ENCODE results near the gene OR10A4. TPM values are rescaled to one million over a fixed set of nuclear protein-coding genes. Genes with fewer than 3 reads are reported as not detected.
"Not testable (repeated sequence)": the region's sequence is repeated elsewhere in the genome, so short reads cannot be mapped to it uniquely, and the experiment has no call there.

Gene OR10A4
- total RNA-seq, 2 experiments from 2014 or later, result not detected

- POLR2A ChIA-PET, H3K4me3 Mint-ChIP-seq, CTCF ChIA-PET: not testable (repeated sequence)
Observed at GRCh38 chr11:6904804-6905203, 28.4 kb downstream of the OR10A4 start.

GRCh38 chr11:6911378-6911777, 35.0 kb downstream of the OR10A4 start:
- Mint-ChIP-seq H3K4me3 (no peak overlapping the region), H3K27ac (no peak overlapping the region), H3K9me3 (ENCODE audit: insufficient read depth) (no peaks in the 10 kb centered on the region), H3K27me3 (ENCODE audit: low read depth) (no peaks in the 10 kb centered on the region), H3K36me3 (ENCODE audit: low read depth) (no peaks in the 10 kb centered on the region), H3K4me1 (ENCODE audit: low read depth) (no peaks in the 10 kb centered on the region)
- DNase-seq (no peak), ATAC-seq (no peak)
- ChIA-PET CTCF (no interaction called here), POLR2A (no interaction called here)

More at GRCh38 chr11:6904804-6905203, 28.4 kb downstream of the OR10A4 start:
- not testable (repeated sequence) for H3K4me1 Mint-ChIP-seq (ENCODE audit: low read depth); H3K27me3 Mint-ChIP-seq (ENCODE audit: low read depth); H3K36me3 Mint-ChIP-seq (ENCODE audit: low read depth); ATAC-seq; H3K9me3 Mint-ChIP-seq (ENCODE audit: insufficient read depth); DNase-seq; H3K27ac Mint-ChIP-seq

GRCh38 chr11:6911948-6912347, 35.5 kb downstream of the OR10A4 start:
- H3K27ac Mint-ChIP-seq, result no peak overlapping the region
- ATAC-seq, result no peak
- ChIA-PET CTCF (no interaction called here), POLR2A (no interaction called here)
- H3K4me1 Mint-ChIP-seq (ENCODE audit: low read depth), result no peaks in the 10 kb centered on the region
- no peaks in the 10 kb centered on the region for H3K27me3 Mint-ChIP-seq (ENCODE audit: low read depth)
- no peaks in the 10 kb centered on the region for H3K9me3 Mint-ChIP-seq (ENCODE audit: insufficient read depth)
- no peak for DNase-seq
- no peak overlapping the region for H3K4me3 Mint-ChIP-seq
- no peaks in the 10 kb centered on the region for H3K36me3 Mint-ChIP-seq (ENCODE audit: low read depth)

- DNase-seq, result no peak
- ChIA-PET POLR2A (no interaction called here), CTCF (no interaction called here)
- Mint-ChIP-seq H3K27ac (no peak overlapping the region), H3K27me3 (ENCODE audit: low read depth) (peaks cover 7% of the 10 kb centered on the region), H3K36me3 (ENCODE audit: low read depth) (no peaks in the 10 kb centered on the region), H3K4me3 (no peak overlapping the region), H3K9me3 (ENCODE audit: insufficient read depth) (no peaks in the 10 kb centered on the region), H3K4me1 (ENCODE audit: low read depth) (no peaks in the 10 kb centered on the region)
- no peak for ATAC-seq
Observed at GRCh38 chr11:6919698-6920097, 43.3 kb downstream of the OR10A4 start.

GRCh38 chr11:6920702-6921101, 44.3 kb downstream of the OR10A4 start, which contains the start of gene OR2D3:
TSS of gene OR2D3 (plus strand) at chr11:6921002. CDS start at chr11:6921002, 0 bp downstream.
- Mint-ChIP-seq H3K27me3 (ENCODE audit: low read depth) (peaks cover 12% of the 10 kb centered on the region), H3K4me3 (no peak within 1 kb of the TSS), H3K27ac (no peak within 1 kb of the TSS), H3K9me3 (ENCODE audit: insufficient read depth) (no peaks in the 10 kb centered on the region), H3K4me1 (ENCODE audit: low read depth) (peaks cover 2% of the 10 kb centered on the region), H3K36me3 (ENCODE audit: low read depth) (no peaks in the 10 kb centered on the region)
- ATAC-seq (no peak), DNase-seq (no peak)
- ChIA-PET CTCF (interaction anchor here (0.7 kb wide), 1 partner anchor 32 kb away, joined by 3 read pairs; no protein-coding TSS in a partner anchor), POLR2A (no interaction called here)

- CTCF ChIA-PET, result no interaction called here
- Mint-ChIP-seq H3K4me3 (no peak overlapping the region), H3K27ac (no peak overlapping the region), H3K27me3 (ENCODE audit: low read depth) (peaks cover 29% of the 10 kb centered on the region), H3K4me1 (ENCODE audit: low read depth) (peaks cover 17% of the 10 kb centered on the region), H3K9me3 (ENCODE audit: insufficient read depth) (no peaks in the 10 kb centered on the region), H3K36me3 (ENCODE audit: low read depth) (no peaks in the 10 kb centered on the region)
- POLR2A ChIA-PET, result no interaction called here
- ATAC-seq (no peak), DNase-seq (no peak)
Observed at GRCh38 chr11:6925007-6925577, 48.7 kb downstream of the OR10A4 start.

- no peaks in the 10 kb centered on the region for H3K36me3 Mint-ChIP-seq (ENCODE audit: low read depth)
- H3K27me3 Mint-ChIP-seq (ENCODE audit: low read depth), result peaks cover 29% of the 10 kb centered on the region
- peaks cover 17% of the 10 kb centered on the region for H3K4me1 Mint-ChIP-seq (ENCODE audit: low read depth)
- H3K27ac Mint-ChIP-seq, result peak overlapping the region; percentile 33
- ATAC-seq (no peak), DNase-seq (no peak)
- POLR2A ChIA-PET, result interaction anchor here (1.7 kb wide), 1 partner anchor 179 kb away, joined by 5 read pairs; no protein-coding TSS in a partner anchor
- peak overlapping the region; percentile 82 for H3K4me3 Mint-ChIP-seq
- H3K9me3 Mint-ChIP-seq (ENCODE audit: insufficient read depth), result no peaks in the 10 kb centered on the region
- CTCF ChIA-PET, result no interaction called here
Observed at GRCh38 chr11:6925636-6926207, 49.3 kb downstream of the OR10A4 start.

GRCh38 chr11:6926208-6927029, 50.0 kb downstream of the OR10A4 start, which contains the start of gene ZNF215:
TSS of gene ZNF215 (plus strand) at chr11:6926426. CDS start at chr11:6932273, 5,847 bp downstream.
- H3K4me1 Mint-ChIP-seq (ENCODE audit: low read depth), result peaks cover 17% of the 10 kb centered on the region
- CTCF ChIA-PET, result interaction anchor here (0.7 kb wide), 1 partner anchor 8 kb away, joined by 3 read pairs; no protein-coding TSS in a partner anchor
- H3K27ac Mint-ChIP-seq, result peak within 1 kb of the TSS; percentile 33
- POLR2A ChIA-PET, result interaction anchor here (1.7 kb wide), 1 partner anchor 180 kb away, joined by 5 read pairs; no protein-coding TSS in a partner anchor
- peak within 1 kb of the TSS; percentile 82 for H3K4me3 Mint-ChIP-seq
- H3K36me3 Mint-ChIP-seq (ENCODE audit: low read depth), result no peaks in the 10 kb centered on the region
- peaks cover 29% of the 10 kb centered on the region for H3K27me3 Mint-ChIP-seq (ENCODE audit: low read depth)
- DNase-seq, result peak; percentile 61
- peak; percentile 82 for ATAC-seq
- no peaks in the 10 kb centered on the region for H3K9me3 Mint-ChIP-seq (ENCODE audit: insufficient read depth)

- ChIA-PET CTCF (interaction anchor here (0.7 kb wide), 1 partner anchor 8 kb away, joined by 3 read pairs; no protein-coding TSS in a partner anchor), POLR2A (interaction anchor here (1.7 kb wide), 1 partner anchor 181 kb away, joined by 5 read pairs; no protein-coding TSS in a partner anchor)
- Mint-ChIP-seq H3K36me3 (ENCODE audit: low read depth) (no peaks in the 10 kb centered on the region), H3K4me3 (peak overlapping the region; percentile 82), H3K27ac (no peak overlapping the region), H3K9me3 (ENCODE audit: insufficient read depth) (no peaks in the 10 kb centered on the region), H3K4me1 (ENCODE audit: low read depth) (peaks cover 19% of the 10 kb centered on the region), H3K27me3 (ENCODE audit: low read depth) (peaks cover 29% of the 10 kb centered on the region)
- DNase-seq (no peak), ATAC-seq (no peak)
Observed at GRCh38 chr11:6927030-6927617, 50.7 kb downstream of the OR10A4 start.

Measured in activated CD8-positive, alpha-beta T cell treated with anti-CD3 and anti-CD28 coated beads, Interleukin-2, amount 10 ng/mL, durations not matched to agents 7 days and 5 days (primary cell).